NCI-H524 treated with DMSO at 0.1 percent for 48 hours (cell line): Measurements from ENCODE around the gene TANC1.

Experiments used
- DNase-seq: peaks from one replicate; lab custom pipeline; 2025; lab: John Stamatoyannopoulos, UW

The TANC1 gene

GRCh38 chr2:159118115-159118858, 149.8 kb downstream of the TANC1 start:
- DNase-seq = no peak

- no peak for DNase-seq
Observed at GRCh38 chr2:159118859-159119500, 150.5 kb downstream of the TANC1 start.

GRCh38 chr2:159119652-159120257, 151.3 kb downstream of the TANC1 start:
- DNase-seq = no peak

- DNase-seq = no peak
Observed at GRCh38 chr2:159123786-159124185, 155.3 kb downstream of the TANC1 start.

GRCh38 chr2:159124441-159124911, 156.0 kb downstream of the TANC1 start:
- DNase-seq = no peak

GRCh38 chr2:159124931-159125467, 156.6 kb downstream of the TANC1 start:
- DNase-seq = no peak

- DNase-seq = peak; percentile 21
Observed at GRCh38 chr2:159125858-159126257, 157.4 kb downstream of the TANC1 start.

- no peak for DNase-seq
Observed at GRCh38 chr2:159126432-159127022, 158.1 kb downstream of the TANC1 start.

GRCh38 chr2:159128191-159128590, 159.8 kb downstream of the TANC1 start:
- DNase-seq = peak; percentile 73

GRCh38 chr2:159129269-159129668, 160.8 kb downstream of the TANC1 start:
- DNase-seq = no peak

GRCh38 chr2:159129824-159130223, 161.4 kb downstream of the TANC1 start:
- peak; percentile 51 for DNase-seq

- DNase-seq = no peak
Observed at GRCh38 chr2:159130302-159130701, 161.9 kb downstream of the TANC1 start.

GRCh38 chr2:159131267-159131913, 162.9 kb downstream of the TANC1 start:
- no peak for DNase-seq

GRCh38 chr2:159131914-159132281, 163.5 kb downstream of the TANC1 start:
- no peak for DNase-seq

GRCh38 chr2:159133797-159134196, 165.4 kb downstream of the TANC1 start:
- no peak for DNase-seq

- DNase-seq = no peak
Observed at GRCh38 chr2:159134979-159135378, 166.5 kb downstream of the TANC1 start.

- DNase-seq = no peak
Observed at GRCh38 chr2:159136391-159136790, 168.0 kb downstream of the TANC1 start.

GRCh38 chr2:159137511-159138241, 169.2 kb downstream of the TANC1 start:
- no peak for DNase-seq

GRCh38 chr2:159138642-159139182, 170.3 kb downstream of the TANC1 start:
- no peak for DNase-seq

GRCh38 chr2:159139216-159139933, 170.9 kb downstream of the TANC1 start:
- no peak for DNase-seq
